ENCODE measurements around the gene REM2.

DNA sequence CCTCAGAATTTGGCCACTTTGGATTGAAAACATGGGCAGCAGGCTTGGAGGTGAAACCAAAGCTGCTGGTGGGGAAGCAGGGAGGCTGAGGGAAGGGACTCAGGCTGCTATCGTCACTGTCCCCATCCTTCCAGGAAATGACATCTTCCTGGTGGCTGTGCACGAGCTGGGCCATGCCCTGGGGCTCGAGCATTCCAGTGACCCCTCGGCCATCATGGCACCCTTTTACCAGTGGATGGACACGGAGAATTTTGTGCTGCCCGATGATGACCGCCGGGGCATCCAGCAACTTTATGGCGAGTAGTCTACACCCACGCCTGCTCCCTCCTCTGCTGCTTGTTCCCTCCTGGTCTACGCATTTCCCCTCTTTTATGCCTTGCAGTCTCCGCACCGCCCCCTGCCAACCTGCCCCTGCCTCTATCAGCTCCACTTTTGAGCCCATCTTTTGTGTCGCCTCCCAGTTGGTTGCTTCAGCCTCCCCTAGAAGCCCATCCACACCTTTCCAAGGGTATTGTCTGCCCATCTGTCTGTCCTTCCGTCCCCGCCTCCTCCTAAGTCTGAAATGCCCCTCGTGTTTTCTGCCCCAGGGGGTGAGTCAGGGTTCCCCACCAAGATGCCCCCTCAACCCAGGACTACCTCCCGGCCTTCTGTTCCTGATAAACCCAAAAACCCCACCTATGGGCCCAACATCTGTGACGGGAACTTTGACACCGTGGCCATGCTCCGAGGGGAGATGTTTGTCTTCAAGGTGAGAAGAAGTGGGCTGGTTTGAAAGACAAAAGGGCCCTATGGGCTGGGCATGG is 39.7 kb upstream of the REM2 start:
- TF ChIP-seq CTCF (IDR thresholded peaks at IDR 0.05): no peak
- no peak for TF ChIP-seq POLR2A (IDR thresholded peaks at IDR 0.05)

Measured in Peyer's patch (tissue), 4 donors.